K562 (cell line): ENCODE data around the gene SPHK2. TPM values are rescaled to one million over a fixed set of nuclear protein-coding genes. Genes with fewer than 3 reads are reported as not detected.

ENCODE experiments used
- CBFB ChIP-seq: sonication (generic); formaldehyde crosslinking; IDR thresholded peaks from 2 replicates; pipeline ENCODE4 v1.4.0; 2020; ENCODE audit warnings: mild to moderate bottlenecking, missing genetic modification reagents
- ETS2 ChIP-seq: IDR thresholded peaks from 2 replicates; pipeline ENCODE4 v1.6.1; 2016; ENCODE audit warnings: borderline replicate concordance, missing genetic modification characterization, mild to moderate bottlenecking, moderate library complexity, missing compliant biosample characterization; ENCODE audit not compliant: poor library complexity, severe bottlenecking
- GATA2 ChIP-seq: sonication (generic); formaldehyde crosslinking; IDR thresholded peaks from 2 replicates; pipeline ENCODE4 v1.4.0; 2020; ENCODE audit warnings: mild to moderate bottlenecking, missing genetic modification reagents
- JUN ChIP-seq, 2 experiments: sonication (generic) in 1 of 2; formaldehyde crosslinking in 1 of 2; IDR thresholded peaks; 2 replicates each; pipeline versions ENCODE4 v1.6.1 to v1.8.0; 2012 to 2022; ENCODE audit warnings: borderline replicate concordance in 2 of 2, mild to moderate bottlenecking in 2 of 2, improper control_type of control experiment in 1 of 2, low read depth in 1 of 2, low read length in 1 of 2, missing genetic modification reagents in 1 of 2
- PBX2 ChIP-seq, 2 experiments: IDR thresholded peaks in 1 of 2; conservative IDR thresholded peaks in 1 of 2; 2 replicates each; pipeline ENCODE4 v1.6.1; 2016; ENCODE audit warnings: low read depth in 2 of 2, mild to moderate bottlenecking in 1 of 2, missing compliant biosample characterization in 1 of 2, missing genetic modification characterization in 1 of 2, moderate library complexity in 1 of 2
- RAD51 ChIP-seq: fragments of 450-650 bp; IDR thresholded peaks from 2 replicates; pipeline ENCODE4 v1.7.1; 2016; ENCODE audit warnings: low read depth, mild to moderate bottlenecking, borderline replicate concordance
- YBX1 ChIP-seq: fragments of 450-650 bp; IDR thresholded peaks from 2 replicates; pipeline ENCODE4 v1.7.1; 2016; ENCODE audit warnings: mild to moderate bottlenecking
- YY1 ChIP-seq, 3 experiments: IDR thresholded peaks; 2 replicates each; pipeline ENCODE4 v1.6.1; 2011; ENCODE audit warnings: low read length in 2 of 3, mild to moderate bottlenecking in 2 of 3, moderate library complexity in 2 of 3, borderline replicate concordance in 1 of 3, control low read depth in 1 of 3, low read depth in 1 of 3; ENCODE audit not compliant: insufficient read depth in 3 of 3, insufficient replicate concordance in 2 of 3, control insufficient read depth in 1 of 3, insufficient read length in 1 of 3; ENCODE audit errors: extremely low read depth in 1 of 3
- ZBTB2 ChIP-seq: fragments of 450-650 bp; IDR thresholded peaks from 2 replicates; pipeline ENCODE4 v1.6.1; 2016; ENCODE audit warnings: antibody characterized with exemption
- ZZZ3 ChIP-seq: fragments of 450-650 bp; IDR thresholded peaks from 2 replicates; pipeline ENCODE4 v1.6.1; 2016; ENCODE audit warnings: antibody characterized with exemption, mild to moderate bottlenecking, moderate library complexity
- polyA plus RNA-seq, 8 experiments: library from polyadenylated mRNA; depleted of rRNA in 4 of 8; stranded (reverse) in 5 of 8; unstranded in 3 of 8; fragments of >200 nt; fragmentation: Nextera tagmentation in 2 of 8; fragmentation: Illumina TruSeq in 1 of 8; extraction: Ambion mirVana in 2 of 8; extraction: Trizol in 1 of 8; gene quantifications; 2 replicates each; pipeline versions ENCODE4 v1.2.1 to v1.2.3, GENCODE V29; 2011 to 2014; ENCODE audit warnings: inconsistent platforms in 1 of 8, missing spikeins in 1 of 8
- total RNA-seq, 7 experiments: library from RNA; depleted of rRNA in 6 of 7; stranded (reverse); fragments of >200 nt in 6 of 7; fragmentation: Illumina TruSeq in 2 of 7; extraction: Trizol in 2 of 7; gene quantifications; 2 replicates each; pipeline versions ENCODE4 v1.2.1 to v1.2.3, GENCODE V29; 2011 to 2021; ENCODE audit warnings: low replicate concordance in 1 of 7

The SPHK2 gene
- total and polyA plus RNA-seq, 9 of the 15 experiments (the other 6 are each of a cell fraction or from before 2014, with no cell fraction given), result 0.10 to 15.2 (median 2.9) TPM

- peak; percentile 76; the same call in 1 of the 2 replicates for TF ChIP-seq ZBTB2
- peak; percentile 59; the same call in 1 of the 2 replicates for TF ChIP-seq JUN (IDR thresholded peaks at IDR 0.05; ENCODE audit: borderline replicate concordance, low read depth, low read length)
- no peak; the same call in 1 of the 2 replicates for TF ChIP-seq JUN (CRISPR knock-in tag; IDR thresholded peaks at IDR 0.05; ENCODE audit: borderline replicate concordance)
- TF ChIP-seq YBX1, result 0 out of 2 replicates have a peak, but pooled peaks have one; percentile 69
- TF ChIP-seq CBFB, result 0 out of 2 replicates have a peak, but pooled peaks have one; percentile 51
- TF ChIP-seq ZZZ3, result 0 out of 2 replicates have a peak, but pooled peaks have one; percentile 66
- TF ChIP-seq YY1 (IDR thresholded peaks at IDR 0.05; ENCODE audit: borderline replicate concordance in 1 of 3, control insufficient read depth in 1 of 3, extremely low read depth in 1 of 3, insufficient read depth in 3 of 3, insufficient read length in 1 of 3, insufficient replicate concordance in 2 of 3, low read depth in 1 of 3, low read length in 2 of 3), result peak in 1 of 3 experiments; percentile 64
- TF ChIP-seq GATA2 (CRISPR knock-in tag), result no peak
- peak; percentile 23; the same call in 1 of the 2 replicates for TF ChIP-seq RAD51
- TF ChIP-seq ETS2, result no peak
- no peak for TF ChIP-seq PBX2 (CRISPR knock-in tag; IDR thresholded peaks at IDR 0.05; ENCODE audit: low read depth)
- 0 out of 2 replicates have a peak, but pooled peaks have one; percentile 33 for TF ChIP-seq PBX2 (tag; conservative IDR thresholded peaks at IDR 0.05; ENCODE audit: low read depth)
These were observed 30.5 kb upstream of the SPHK2 start (continued) for GRCh38 chr19:48588670-48589401.
